Right renal pelvis (tissue), 4 donors: ENCODE measurements around the gene KCNK10. TPM values are rescaled to one million over a fixed set of nuclear protein-coding genes. Genes with fewer than 3 reads are reported as not detected.

Experiments used
- DNase-seq, 4 donors: peaks; one replicate each; pipeline ENCODE4 v3.0.0-alpha.2; 2013; ENCODE audit warnings: low read depth in 4 of 4, low spot score in 3 of 4, missing footprints in 1 of 4
- polyA plus RNA-seq, 4 donors: library from polyadenylated mRNA; unstranded; fragments of 120-200 nt; gene quantifications; one replicate each; pipeline ENCODE4 v1.2.1, GENCODE V29; 2013; ENCODE audit not compliant: insufficient read length in 4 of 4

The KCNK10 gene
- polyA plus RNA-seq, 4 donors, result 0.16 to 0.29 (median 0.22) TPM

GRCh38 chr14:88233915-88234314 lies 89.2 kb downstream of the KCNK10 start:
- DNase-seq, result no peak

GRCh38 chr14:88232771-88233170 lies 90.3 kb downstream of the KCNK10 start:
- DNase-seq, result no peak

GRCh38 chr14:88231603-88232002 lies 91.5 kb downstream of the KCNK10 start:
- no peak for DNase-seq

GRCh38 chr14:88229428-88229827 lies 93.6 kb downstream of the KCNK10 start:
- no peak for DNase-seq

- DNase-seq, result no peak
Observed at GRCh38 chr14:88228522-88229236, 94.4 kb downstream of the KCNK10 start.

GRCh38 chr14:88227693-88228092 lies 95.4 kb downstream of the KCNK10 start:
- no peak for DNase-seq

- DNase-seq, result no peak
Observed at GRCh38 chr14:88225721-88226120, 97.3 kb downstream of the KCNK10 start.

- no peak for DNase-seq
Observed at GRCh38 chr14:88218119-88218915, 104.8 kb downstream of the KCNK10 start.

GRCh38 chr14:88212691-88213090 lies 110.4 kb downstream of the KCNK10 start:
- DNase-seq, result no peak

GRCh38 chr14:88210426-88210825 lies 112.6 kb downstream of the KCNK10 start:
- no peak for DNase-seq

- DNase-seq, result no peak
Observed at GRCh38 chr14:88209273-88209672, 113.8 kb downstream of the KCNK10 start.

GRCh38 chr14:88208858-88209257 lies 114.2 kb downstream of the KCNK10 start:
- no peak for DNase-seq

- no peak for DNase-seq
Observed at GRCh38 chr14:88204221-88204620, 118.8 kb downstream of the KCNK10 start.

GRCh38 chr14:88203291-88203690 lies 119.8 kb downstream of the KCNK10 start:
- no peak for DNase-seq

GRCh38 chr14:88202286-88202685 lies 120.8 kb downstream of the KCNK10 start:
- no peak for DNase-seq

GRCh38 chr14:88201851-88202250 lies 121.2 kb downstream of the KCNK10 start:
- no peak for DNase-seq

- no peak for DNase-seq
Observed at GRCh38 chr14:88199882-88200281, 123.2 kb downstream of the KCNK10 start.

GRCh38 chr14:88198446-88198845 lies 124.6 kb downstream of the KCNK10 start:
- DNase-seq, result no peak

- DNase-seq, result no peak
Observed at GRCh38 chr14:88196925-88197324, 126.1 kb downstream of the KCNK10 start.

- DNase-seq, result no peak
Observed at GRCh38 chr14:88196116-88196890, 126.8 kb downstream of the KCNK10 start.

GRCh38 chr14:88195676-88196075 lies 127.4 kb downstream of the KCNK10 start:
- DNase-seq, result no peak
